ENCODE results near the gene INTS11. TPM values are rescaled to one million over a fixed set of nuclear protein-coding genes. Genes with fewer than 3 reads are reported as not detected.

INTS11 gene
- total and polyA plus RNA-seq, 2 experiments from 2014 or later: 102 to 161 TPM

GRCh38 chr1:1270813-1271212, 53.6 kb downstream of the INTS11 start:
- peak overlapping the region; percentile 39; the same call in 2 of the 3 replicates for H3K4me3 Mint-ChIP-seq
- H4K20me1 ChIP-seq (replicated peaks; ENCODE audit: insufficient read depth): peaks cover 18% of the 10 kb centered on the region
- H3K27ac ChIP-seq (ENCODE audit: low read depth): 0 out of 2 replicates have a peak overlapping the region, but pooled peaks have one; percentile 50

More at GRCh38 chr1:1270813-1271212, 53.6 kb downstream of the INTS11 start:
- Histone ChIP-seq H2AFZ (no peak overlapping the region), H3K36me3 (ENCODE audit: insufficient read depth) (no peaks in the 10 kb centered on the region), H3K27me3 (ENCODE audit: insufficient read depth) (no peaks in the 10 kb centered on the region), H3K4me2 (0 out of 2 replicates have a peak overlapping the region, but pooled peaks have one; percentile 26), H3F3A (replicated peaks; ENCODE audit: low read depth) (0 out of 2 replicates have a peak, but pooled peaks cover 4% of the 10 kb centered on the region), H3K4me3 (no peak overlapping the region; the same call in 1 of the 2 replicates), H3K4me1 (ENCODE audit: insufficient read depth) (no peaks in the 10 kb centered on the region; the same call in 1 of the 2 replicates), H3K9me2 (ENCODE audit: insufficient read depth) (no peaks in the 10 kb centered on the region), H3K79me2 (replicated peaks; ENCODE audit: insufficient read depth) (peaks cover 52% of the 10 kb centered on the region)
- TF ChIP-seq ZNF462 (CRISPR knock-in tag; IDR thresholded peaks at IDR 0.05): no peak
- TF ChIP-seq POLR2AphosphoS5 (IDR thresholded peaks at IDR 0.05; ENCODE audit: low read depth): no peak
- no peak for TF ChIP-seq CTCF (conservative IDR thresholded peaks at IDR 0.05; ENCODE audit: low read depth in 2 of 2)
- TF ChIP-seq ZNF114 (CRISPR knock-in tag; IDR thresholded peaks at IDR 0.05): no peak
- no peak for TF ChIP-seq ETS1 (IDR thresholded peaks at IDR 0.05)
- no peak for TF ChIP-seq JUNB (IDR thresholded peaks at IDR 0.05; ENCODE audit: unreplicated experiment)
- no peak for TF ChIP-seq NANOG (IDR thresholded peaks at IDR 0.05; ENCODE audit: borderline replicate concordance)
- no peak for TF ChIP-seq EZH2phosphoT487 (IDR thresholded peaks at IDR 0.05; ENCODE audit: unreplicated experiment)
- no peak for TF ChIP-seq STAT1 (IDR thresholded peaks at IDR 0.05; ENCODE audit: unreplicated experiment)
- Mint-ChIP-seq H3K9me3 (no peaks in the 10 kb centered on the region), H3K4me1 (peaks cover 25% of the 10 kb centered on the region), H3K27me3 (ENCODE audit: insufficient read depth, low read depth, poor library complexity) (peaks cover 9% of the 10 kb centered on the region), H3K36me3 (ENCODE audit: low read depth) (peaks cover 22% of the 10 kb centered on the region), H3K27ac (peak overlapping the region; percentile 8)
- ATAC-seq (no peak), DNase-seq (ENCODE audit: low spot score) (no peak)

Measured in GM23338 (cell line).